GM23338 (cell line): Measurements from ENCODE around the gene CRACR2A. TPM values are rescaled to one million over a fixed set of nuclear protein-coding genes. Genes with fewer than 3 reads are reported as not detected.

Source experiments
- ATAC-seq: fragments of 200-7000 bp; cut with Tn5 transposase; 3 replicates; pipeline ENCODE4 v1.9.1; 2020
- DNase-seq: peaks from one replicate; pipeline ENCODE4 v3.0.0-alpha.2; 2015; ENCODE audit warnings: low spot score
- H2AFZ ChIP-seq: fragments of 200-600 bp; sonication (generic); 2 replicates; pipeline ENCODE4 v1.8.0; 2016; ENCODE audit warnings: antibody characterized with exemption, mild to moderate bottlenecking, moderate library complexity
- H3F3A ChIP-seq: fragments of 200-600 bp; sonication (generic); replicated peaks from 2 replicates; pipeline ENCODE4 v1.8.0; 2017; ENCODE audit warnings: antibody characterized with exemption, mixed run types, low read depth
- H3K27ac ChIP-seq: fragments of 200-600 bp; sonication (generic); 2 replicates; pipeline ENCODE4 v1.6.1; 2016; ENCODE audit warnings: low read depth
- H3K27me3 ChIP-seq: fragments of 200-600 bp; sonication (generic); 2 replicates; pipeline ENCODE4 v1.8.0; 2016; ENCODE audit warnings: mild to moderate bottlenecking, mixed run types, moderate library complexity; ENCODE audit not compliant: insufficient read depth
- H3K36me3 ChIP-seq: fragments of 200-600 bp; sonication (generic); 2 replicates; pipeline ENCODE4 v1.8.0; 2016; ENCODE audit warnings: mild to moderate bottlenecking; ENCODE audit not compliant: insufficient read depth
- H3K4me1 ChIP-seq: fragments of 200-600 bp; sonication (generic); 2 replicates; pipeline ENCODE4 v1.8.0; 2016; ENCODE audit warnings: mild to moderate bottlenecking, moderate library complexity; ENCODE audit not compliant: insufficient read depth
- H3K4me2 ChIP-seq: fragments of 200-600 bp; sonication (generic); 2 replicates; pipeline ENCODE4 v1.7.1; 2017; ENCODE audit warnings: mixed run types
- H3K4me3 ChIP-seq: fragments of 200-600 bp; sonication (generic); 2 replicates; pipeline ENCODE4 v1.6.1; 2016; ENCODE audit warnings: mixed run types
- H3K79me2 ChIP-seq: fragments of 200-600 bp; sonication (generic); replicated peaks from 2 replicates; pipeline ENCODE4 v1.8.0; 2017; ENCODE audit warnings: mild to moderate bottlenecking; ENCODE audit not compliant: insufficient read depth
- H3K9me2 ChIP-seq: fragments of 200-600 bp; sonication (generic); 2 replicates; pipeline ENCODE4 v1.8.0; 2017; ENCODE audit not compliant: insufficient read depth
- H4K20me1 ChIP-seq: fragments of 200-600 bp; sonication (generic); replicated peaks from 2 replicates; pipeline ENCODE4 v1.8.0; 2017; ENCODE audit warnings: mild to moderate bottlenecking; ENCODE audit not compliant: insufficient read depth
- H3K27ac Mint-ChIP-seq: 2 replicates; pipeline ENCODE4 v1.8.0; 2020; ENCODE audit warnings: inconsistent platforms, mild to moderate bottlenecking, moderate library complexity, mixed read lengths
- H3K27me3 Mint-ChIP-seq: 3 replicates; pipeline ENCODE4 v1.8.0; 2022; ENCODE audit warnings: low read depth, mild to moderate bottlenecking, moderate library complexity, mixed read lengths, inconsistent platforms; ENCODE audit not compliant: insufficient read depth, poor library complexity
- H3K36me3 Mint-ChIP-seq: 3 replicates; pipeline ENCODE4 v1.8.0; 2021; ENCODE audit warnings: low read depth, mild to moderate bottlenecking, inconsistent platforms, moderate library complexity, mixed read lengths
- H3K4me1 Mint-ChIP-seq: 3 replicates; pipeline ENCODE4 v1.8.0; 2020; ENCODE audit warnings: mild to moderate bottlenecking, inconsistent platforms, mixed read lengths
- H3K4me3 Mint-ChIP-seq: 3 replicates; pipeline ENCODE4 v1.8.0; 2021; ENCODE audit warnings: moderate library complexity, mild to moderate bottlenecking, inconsistent platforms, mixed read lengths
- H3K9me3 Mint-ChIP-seq: 3 replicates; pipeline ENCODE4 v1.8.0; 2020; ENCODE audit warnings: moderate library complexity, mild to moderate bottlenecking, inconsistent platforms, mixed read lengths
- EZH2phosphoT487 ChIP-seq: fragments of 200-600 bp; sonication (generic); IDR thresholded peaks from one replicate; pipeline ENCODE4 v1.8.1; 2018; ENCODE audit warnings: antibody characterized with exemption; ENCODE audit not compliant: unreplicated experiment
- JUNB ChIP-seq: IDR thresholded peaks from one replicate; pipeline ENCODE4 v1.6.1; 2016; ENCODE audit warnings: antibody characterized with exemption; ENCODE audit not compliant: unreplicated experiment
- ZNF114 ChIP-seq: fragments of 250-450 bp; sonication (Bioruptor Pico); IDR thresholded peaks from 2 replicates; pipeline ENCODE4 v1.5.0; 2020; ENCODE audit warnings: mild to moderate bottlenecking, moderate library complexity
- ZNF331 ChIP-seq: fragments of 250-450 bp; sonication (Bioruptor Pico); IDR thresholded peaks from 2 replicates; pipeline ENCODE4 v1.5.0; 2020; ENCODE audit warnings: low read depth, mild to moderate bottlenecking, moderate library complexity
- polyA plus RNA-seq: library from polyadenylated mRNA; unstranded; fragments of >200 nt; fragmentation: Nextera tagmentation; extraction: Ambion mirVana; gene quantifications from 2 replicates; pipeline ENCODE4 v1.2.1, GENCODE V29; 2016
- total RNA-seq: library from RNA; depleted of rRNA; stranded (reverse); fragments of >200 nt; shearing (Covaris generic); gene quantifications from 2 replicates; pipeline ENCODE4 v1.2.3, GENCODE V29; 2014
- TF ChIP-seq, protein P1 (sequence below): fragments of 250-450 bp; sonication (Bioruptor Pico); IDR thresholded peaks from 2 replicates; pipeline ENCODE4 v1.5.0; 2020; ENCODE audit warnings: mild to moderate bottlenecking, moderate library complexity
- TF ChIP-seq, protein P2 (sequence below): IDR thresholded peaks from 2 replicates; pipeline ENCODE4 v1.6.1; 2016; ENCODE audit warnings: antibody characterized with exemption

CRACR2A gene
- total and polyA plus RNA-seq, 2 experiments from 2014 or later, result 1.5 to 3.0 TPM

DNA sequence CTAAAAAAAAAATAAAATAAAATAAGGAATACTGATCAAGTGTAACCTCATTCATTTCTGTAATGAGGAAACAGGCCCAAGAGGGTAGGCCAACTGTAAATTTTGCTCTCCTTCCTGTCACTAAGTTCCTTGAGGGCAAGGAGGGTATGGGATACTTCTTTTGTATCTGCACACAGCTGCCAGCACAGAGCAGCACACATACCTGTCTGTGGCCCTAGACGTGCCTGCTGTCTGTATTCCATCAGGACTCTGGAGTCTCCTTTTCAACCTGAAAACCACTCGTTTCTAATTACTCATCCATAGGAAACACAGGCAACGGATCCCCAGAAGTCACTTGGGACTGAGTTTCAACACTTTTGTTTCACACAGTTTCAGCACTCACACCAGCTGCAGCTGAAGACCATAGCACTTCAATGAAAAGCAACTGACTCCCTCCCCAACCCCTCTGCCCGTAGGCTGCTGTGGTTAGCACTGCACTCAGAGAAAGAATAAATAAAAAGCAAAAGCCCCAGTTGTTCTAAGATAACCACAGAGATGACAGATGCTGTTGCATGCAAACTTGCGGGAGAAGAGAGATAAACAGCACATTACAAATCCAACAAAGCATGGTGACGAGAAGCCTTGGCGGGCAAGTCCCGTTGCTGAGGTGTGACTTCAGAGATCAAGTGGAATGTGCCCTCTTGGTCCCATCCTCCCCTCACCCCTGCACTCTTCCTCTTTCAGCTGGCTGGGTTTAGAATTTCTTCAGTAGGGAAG lies 24.9 kb downstream of the CRACR2A start (continued):
- TF ChIP-seq, protein P1, sequence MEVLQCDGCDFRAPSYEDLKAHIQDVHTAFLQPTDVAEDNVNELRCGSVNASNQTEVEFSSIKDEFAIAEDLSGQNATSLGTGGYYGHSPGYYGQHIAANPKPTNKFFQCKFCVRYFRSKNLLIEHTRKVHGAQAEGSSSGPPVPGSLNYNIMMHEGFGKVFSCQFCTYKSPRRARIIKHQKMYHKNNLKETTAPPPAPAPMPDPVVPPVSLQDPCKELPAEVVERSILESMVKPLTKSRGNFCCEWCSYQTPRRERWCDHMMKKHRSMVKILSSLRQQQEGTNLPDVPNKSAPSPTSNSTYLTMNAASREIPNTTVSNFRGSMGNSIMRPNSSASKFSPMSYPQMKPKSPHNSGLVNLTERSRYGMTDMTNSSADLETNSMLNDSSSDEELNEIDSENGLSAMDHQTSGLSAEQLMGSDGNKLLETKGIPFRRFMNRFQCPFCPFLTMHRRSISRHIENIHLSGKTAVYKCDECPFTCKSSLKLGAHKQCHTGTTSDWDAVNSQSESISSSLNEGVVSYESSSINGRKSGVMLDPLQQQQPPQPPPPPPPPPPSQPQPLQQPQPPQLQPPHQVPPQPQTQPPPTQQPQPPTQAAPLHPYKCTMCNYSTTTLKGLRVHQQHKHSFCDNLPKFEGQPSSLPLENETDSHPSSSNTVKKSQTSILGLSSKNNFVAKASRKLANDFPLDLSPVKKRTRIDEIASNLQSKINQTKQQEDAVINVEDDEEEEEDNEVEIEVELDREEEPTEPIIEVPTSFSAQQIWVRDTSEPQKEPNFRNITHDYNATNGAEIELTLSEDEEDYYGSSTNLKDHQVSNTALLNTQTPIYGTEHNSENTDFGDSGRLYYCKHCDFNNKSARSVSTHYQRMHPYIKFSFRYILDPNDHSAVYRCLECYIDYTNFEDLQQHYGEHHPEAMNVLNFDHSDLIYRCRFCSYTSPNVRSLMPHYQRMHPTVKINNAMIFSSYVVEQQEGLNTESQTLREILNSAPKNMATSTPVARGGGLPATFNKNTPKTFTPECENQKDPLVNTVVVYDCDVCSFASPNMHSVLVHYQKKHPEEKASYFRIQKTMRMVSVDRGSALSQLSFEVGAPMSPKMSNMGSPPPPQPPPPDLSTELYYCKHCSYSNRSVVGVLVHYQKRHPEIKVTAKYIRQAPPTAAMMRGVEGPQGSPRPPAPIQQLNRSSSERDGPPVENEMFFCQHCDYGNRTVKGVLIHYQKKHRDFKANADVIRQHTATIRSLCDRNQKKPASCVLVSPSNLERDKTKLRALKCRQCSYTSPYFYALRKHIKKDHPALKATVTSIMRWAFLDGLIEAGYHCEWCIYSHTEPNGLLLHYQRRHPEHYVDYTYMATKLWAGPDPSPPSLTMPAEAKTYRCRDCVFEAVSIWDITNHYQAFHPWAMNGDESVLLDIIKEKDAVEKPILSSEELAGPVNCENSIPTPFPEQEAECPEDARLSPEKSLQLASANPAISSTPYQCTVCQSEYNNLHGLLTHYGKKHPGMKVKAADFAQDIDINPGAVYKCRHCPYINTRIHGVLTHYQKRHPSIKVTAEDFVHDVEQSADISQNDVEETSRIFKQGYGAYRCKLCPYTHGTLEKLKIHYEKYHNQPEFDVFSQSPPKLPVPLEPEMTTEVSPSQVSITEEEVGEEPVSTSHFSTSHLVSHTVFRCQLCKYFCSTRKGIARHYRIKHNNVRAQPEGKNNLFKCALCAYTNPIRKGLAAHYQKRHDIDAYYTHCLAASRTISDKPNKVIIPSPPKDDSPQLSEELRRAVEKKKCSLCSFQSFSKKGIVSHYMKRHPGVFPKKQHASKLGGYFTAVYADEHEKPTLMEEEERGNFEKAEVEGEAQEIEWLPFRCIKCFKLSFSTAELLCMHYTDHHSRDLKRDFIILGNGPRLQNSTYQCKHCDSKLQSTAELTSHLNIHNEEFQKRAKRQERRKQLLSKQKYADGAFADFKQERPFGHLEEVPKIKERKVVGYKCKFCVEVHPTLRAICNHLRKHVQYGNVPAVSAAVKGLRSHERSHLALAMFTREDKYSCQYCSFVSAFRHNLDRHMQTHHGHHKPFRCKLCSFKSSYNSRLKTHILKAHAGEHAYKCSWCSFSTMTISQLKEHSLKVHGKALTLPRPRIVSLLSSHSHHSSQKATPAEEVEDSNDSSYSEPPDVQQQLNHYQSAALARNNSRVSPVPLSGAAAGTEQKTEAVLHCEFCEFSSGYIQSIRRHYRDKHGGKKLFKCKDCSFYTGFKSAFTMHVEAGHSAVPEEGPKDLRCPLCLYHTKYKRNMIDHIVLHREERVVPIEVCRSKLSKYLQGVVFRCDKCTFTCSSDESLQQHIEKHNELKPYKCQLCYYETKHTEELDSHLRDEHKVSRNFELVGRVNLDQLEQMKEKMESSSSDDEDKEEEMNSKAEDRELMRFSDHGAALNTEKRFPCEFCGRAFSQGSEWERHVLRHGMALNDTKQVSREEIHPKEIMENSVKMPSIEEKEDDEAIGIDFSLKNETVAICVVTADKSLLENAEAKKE (CRISPR knock-in tag), result no peak
- TF ChIP-seq EZH2phosphoT487, result no peak
- TF ChIP-seq ZNF114, result no peak
- TF ChIP-seq, protein P2, sequence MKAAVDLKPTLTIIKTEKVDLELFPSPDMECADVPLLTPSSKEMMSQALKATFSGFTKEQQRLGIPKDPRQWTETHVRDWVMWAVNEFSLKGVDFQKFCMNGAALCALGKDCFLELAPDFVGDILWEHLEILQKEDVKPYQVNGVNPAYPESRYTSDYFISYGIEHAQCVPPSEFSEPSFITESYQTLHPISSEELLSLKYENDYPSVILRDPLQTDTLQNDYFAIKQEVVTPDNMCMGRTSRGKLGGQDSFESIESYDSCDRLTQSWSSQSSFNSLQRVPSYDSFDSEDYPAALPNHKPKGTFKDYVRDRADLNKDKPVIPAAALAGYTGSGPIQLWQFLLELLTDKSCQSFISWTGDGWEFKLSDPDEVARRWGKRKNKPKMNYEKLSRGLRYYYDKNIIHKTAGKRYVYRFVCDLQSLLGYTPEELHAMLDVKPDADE, result no peak

DNA sequence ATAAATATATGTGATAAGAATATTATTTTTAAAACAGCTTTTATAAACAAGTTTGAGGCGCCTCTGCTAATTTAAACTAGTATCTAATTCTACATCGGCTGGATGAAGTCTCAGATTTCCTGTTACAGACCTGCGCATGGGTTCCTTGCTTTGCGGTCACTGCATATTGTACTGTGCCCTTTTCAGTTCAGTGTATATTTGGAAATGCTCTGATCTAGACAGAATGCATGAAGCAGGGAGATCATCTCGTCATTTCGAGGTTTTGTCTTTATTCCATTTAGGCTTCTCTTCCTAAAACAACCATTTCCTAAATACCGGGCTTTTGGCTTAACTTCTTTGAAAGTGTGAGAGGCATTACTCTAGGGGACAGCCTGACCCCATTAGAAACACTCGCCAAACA lies 25.6 kb downstream of the CRACR2A start:
- Mint-ChIP-seq H3K36me3 (peaks cover 23% of the 10 kb centered on the region), H3K9me3 (peaks cover 24% of the 10 kb centered on the region), H3K27me3 (no peaks in the 10 kb centered on the region), H3K4me1 (peaks cover 31% of the 10 kb centered on the region), H3K4me3 (no peak overlapping the region), H3K27ac (no peak overlapping the region)
- H3K79me2 ChIP-seq, result no peaks in the 10 kb centered on the region
- H3K9me2 ChIP-seq, result no peaks in the 10 kb centered on the region
- no peak overlapping the region for H2AFZ ChIP-seq
- H3K36me3 ChIP-seq, result no peaks in the 10 kb centered on the region
- H3K4me2 ChIP-seq, result no peak overlapping the region
- H3K27me3 ChIP-seq, result no peaks in the 10 kb centered on the region
- no peaks in the 10 kb centered on the region for H4K20me1 ChIP-seq
- H3K4me1 ChIP-seq, result peaks cover 10% of the 10 kb centered on the region
- DNase-seq (no peak), ATAC-seq (no peak)
- H3K27ac ChIP-seq, result no peak overlapping the region
- H3F3A ChIP-seq, result no peaks in the 10 kb centered on the region
- no peak overlapping the region for H3K4me3 ChIP-seq
- TF ChIP-seq EZH2phosphoT487 (no peak), JUNB (no peak), ZNF331 (CRISPR knock-in tag) (no peak)
- TF ChIP-seq, protein P2, result no peak
- TF ChIP-seq, protein P1 (CRISPR knock-in tag), result no peak
